Superior temporal gyrus (tissue), 1 donor: ENCODE measurements around the gene SLC9C1.

ENCODE experiments used
- DNase-seq: peaks from one replicate; pipeline ENCODE4 v3.0.0-alpha.2; 2016; ENCODE audit errors: extremely low spot score

Gene SLC9C1

GRCh38 chr3:112307557-112307956 lies 13.5 kb upstream of the SLC9C1 start:
- no peak for DNase-seq

- no peak for DNase-seq
Observed at GRCh38 chr3:112306825-112307224, 12.8 kb upstream of the SLC9C1 start.

- peak; percentile 35 for DNase-seq
Observed at GRCh38 chr3:112304611-112305010, 10.6 kb upstream of the SLC9C1 start.

GRCh38 chr3:112303764-112304325 lies 9.8 kb upstream of the SLC9C1 start:
- DNase-seq, result peak; percentile 69

- DNase-seq, result no peak
Observed at GRCh38 chr3:112302881-112303763, 9.1 kb upstream of the SLC9C1 start.

- DNase-seq, result no peak
Observed at GRCh38 chr3:112302150-112302830, 8.3 kb upstream of the SLC9C1 start.

GRCh38 chr3:112298781-112299180 lies 4.8 kb upstream of the SLC9C1 start:
- no peak for DNase-seq

- peak; percentile 29 for DNase-seq
Observed at GRCh38 chr3:112297714-112298113, 3.7 kb upstream of the SLC9C1 start.

GRCh38 chr3:112289011-112289410 lies 5.0 kb downstream of the SLC9C1 start:
- DNase-seq, result no peak

- DNase-seq, result no peak
Observed at GRCh38 chr3:112280266-112280665, 13.8 kb downstream of the SLC9C1 start.

- no peak for DNase-seq
Observed at GRCh38 chr3:112273536-112273935, 20.5 kb downstream of the SLC9C1 start.

GRCh38 chr3:112261742-112262141 lies 32.3 kb downstream of the SLC9C1 start:
- no peak for DNase-seq

GRCh38 chr3:112260563-112260962 lies 33.5 kb downstream of the SLC9C1 start:
- DNase-seq, result no peak

- DNase-seq, result no peak
Observed at GRCh38 chr3:112253301-112253971, 40.6 kb downstream of the SLC9C1 start.

- no peak for DNase-seq
Observed at GRCh38 chr3:112247900-112248299, 46.1 kb downstream of the SLC9C1 start.

- DNase-seq, result no peak
Observed at GRCh38 chr3:112247350-112247749, 46.7 kb downstream of the SLC9C1 start.

GRCh38 chr3:112233083-112233482 lies 60.9 kb downstream of the SLC9C1 start:
- DNase-seq, result no peak

- DNase-seq, result no peak
Observed at GRCh38 chr3:112231727-112232126, 62.3 kb downstream of the SLC9C1 start.

- no peak for DNase-seq
Observed at GRCh38 chr3:112230033-112230432, 64.0 kb downstream of the SLC9C1 start.

GRCh38 chr3:112228786-112229185 lies 65.2 kb downstream of the SLC9C1 start:
- no peak for DNase-seq

GRCh38 chr3:112200317-112200666 lies 93.7 kb downstream of the SLC9C1 start:
- DNase-seq, result no peak

GRCh38 chr3:112199622-112200316 lies 94.2 kb downstream of the SLC9C1 start:
- no peak for DNase-seq
